T-helper 17 cell (primary cell): ENCODE results near the gene KCNJ16. TPM values are rescaled to one million over a fixed set of nuclear protein-coding genes. Genes with fewer than 3 reads are reported as not detected.

Experiments used
- ATAC-seq: fragments of 150-1000 bp; cut with Tn5 transposase; 2 replicates; pipeline ENCODE4 v1.10.0; 2021; ENCODE audit warnings: mild to moderate bottlenecking, moderate library complexity
- DNase-seq, 3 donors: peaks; one replicate each; pipeline versions ENCODE4 v3.0.0 to v3.0.0-alpha.2; 2020 to 2021
- H3K9me3 ChIP-seq: one replicate; pipeline ENCODE4 v1.7.0; 2013; ENCODE audit warnings: low read length, mild to moderate bottlenecking; ENCODE audit not compliant: control insufficient read depth, poor library complexity, severe bottlenecking
- H3K27ac Mint-ChIP-seq: one replicate; pipeline ENCODE4 v1.8.0; 2022; ENCODE audit warnings: mild to moderate bottlenecking, moderate library complexity, mixed read lengths
- H3K27me3 Mint-ChIP-seq: one replicate; pipeline ENCODE4 v1.8.0; 2022; ENCODE audit warnings: mixed read lengths
- H3K36me3 Mint-ChIP-seq: one replicate; pipeline ENCODE4 v1.8.0; 2022; ENCODE audit warnings: low read depth, mixed read lengths
- H3K4me1 Mint-ChIP-seq: one replicate; pipeline ENCODE4 v1.8.0; 2022; ENCODE audit warnings: mild to moderate bottlenecking, mixed read lengths
- H3K4me3 Mint-ChIP-seq: one replicate; pipeline ENCODE4 v1.8.0; 2022; ENCODE audit warnings: mild to moderate bottlenecking, moderate library complexity, mixed read lengths
- total RNA-seq, 4 donors: library from RNA in 2 of 4; stranded (reverse) in 2 of 4; gene quantifications; one replicate each; pipeline ENCODE4 v1.2.3 and lab custom pipeline; 2022 to 2026

Gene KCNJ16
- total RNA-seq, 2 donors from 2014 or later: not detected

DNA sequence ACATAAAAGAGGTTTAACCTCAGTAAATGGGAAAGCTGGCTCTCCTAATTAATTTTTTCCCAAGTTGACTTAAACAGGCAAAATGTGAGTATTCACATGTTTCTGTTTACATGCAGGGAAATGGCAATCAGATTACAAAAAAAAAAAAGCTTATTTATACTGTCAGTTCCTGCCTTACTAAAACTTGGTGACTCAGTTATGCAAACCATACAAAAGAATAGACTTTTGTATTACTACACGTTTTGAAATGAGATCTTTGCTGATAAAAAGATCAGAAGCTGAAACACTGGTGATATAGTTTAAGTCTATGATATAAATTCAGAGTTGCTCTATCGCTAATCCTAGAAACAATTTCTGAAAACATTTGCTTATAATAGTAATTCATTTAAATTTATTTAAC lies 85.0 kb downstream of the KCNJ16 start:
- H3K9me3 ChIP-seq: no peaks in the 10 kb centered on the region
- H3K27me3 Mint-ChIP-seq: peaks cover 33% of the 10 kb centered on the region
- H3K4me3 Mint-ChIP-seq: no peak overlapping the region
- H3K27ac Mint-ChIP-seq: no peak overlapping the region
- ATAC-seq: no peak
- H3K4me1 Mint-ChIP-seq: no peaks in the 10 kb centered on the region
- H3K36me3 Mint-ChIP-seq: no peaks in the 10 kb centered on the region
- DNase-seq: no peak

DNA sequence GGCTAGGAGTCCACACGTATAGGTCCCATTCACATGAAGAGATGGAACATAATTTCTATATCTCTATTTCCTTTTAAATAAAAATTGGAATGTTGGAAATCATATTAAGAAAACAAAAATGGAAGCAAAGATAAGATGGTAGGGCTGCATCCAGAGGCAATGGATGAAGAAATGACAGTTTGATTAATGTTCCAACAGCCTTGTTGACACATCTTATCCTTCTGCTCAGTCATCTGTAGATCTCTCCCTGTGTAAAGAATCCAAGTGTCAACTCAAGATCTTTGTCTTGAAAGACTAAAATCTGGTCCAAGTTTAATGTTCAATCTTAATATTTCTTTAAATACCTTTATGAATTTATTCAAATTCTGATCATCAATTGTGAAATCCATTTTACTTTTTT lies 86.5 kb downstream of the KCNJ16 start:
- H3K4me1 Mint-ChIP-seq: no peaks in the 10 kb centered on the region
- no peak overlapping the region for H3K27ac Mint-ChIP-seq
- DNase-seq (no peak), ATAC-seq (no peak)
- peaks cover 48% of the 10 kb centered on the region for H3K27me3 Mint-ChIP-seq
- no peak overlapping the region for H3K4me3 Mint-ChIP-seq
- no peaks in the 10 kb centered on the region for H3K36me3 Mint-ChIP-seq
- H3K9me3 ChIP-seq: no peaks in the 10 kb centered on the region

DNA sequence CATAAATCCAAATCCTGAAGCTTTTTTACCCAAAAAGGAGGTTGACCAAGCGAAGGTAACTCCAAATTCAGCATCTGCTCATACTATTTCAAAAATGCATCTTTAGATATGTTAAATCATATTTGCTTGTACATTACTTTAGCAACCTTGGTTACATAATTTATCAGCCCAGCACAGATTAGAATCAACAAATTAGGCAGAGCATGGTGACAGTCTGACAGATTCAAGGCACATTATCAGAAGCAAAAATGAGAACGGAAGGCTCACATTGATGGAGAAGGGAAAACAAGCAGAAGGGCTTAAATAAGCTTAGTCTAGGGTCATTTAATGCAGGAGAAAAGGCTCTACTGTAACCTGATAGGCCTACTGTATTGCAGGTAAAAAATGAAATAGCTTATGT lies 90.4 kb downstream of the KCNJ16 start:
- peaks cover 3% of the 10 kb centered on the region for H3K36me3 Mint-ChIP-seq
- no peak for DNase-seq
- no peak for ATAC-seq
- no peaks in the 10 kb centered on the region for H3K9me3 ChIP-seq
- H3K27me3 Mint-ChIP-seq: peaks cover 53% of the 10 kb centered on the region
- no peak overlapping the region for H3K27ac Mint-ChIP-seq
- H3K4me1 Mint-ChIP-seq: peaks cover 12% of the 10 kb centered on the region
- no peak overlapping the region for H3K4me3 Mint-ChIP-seq

DNA sequence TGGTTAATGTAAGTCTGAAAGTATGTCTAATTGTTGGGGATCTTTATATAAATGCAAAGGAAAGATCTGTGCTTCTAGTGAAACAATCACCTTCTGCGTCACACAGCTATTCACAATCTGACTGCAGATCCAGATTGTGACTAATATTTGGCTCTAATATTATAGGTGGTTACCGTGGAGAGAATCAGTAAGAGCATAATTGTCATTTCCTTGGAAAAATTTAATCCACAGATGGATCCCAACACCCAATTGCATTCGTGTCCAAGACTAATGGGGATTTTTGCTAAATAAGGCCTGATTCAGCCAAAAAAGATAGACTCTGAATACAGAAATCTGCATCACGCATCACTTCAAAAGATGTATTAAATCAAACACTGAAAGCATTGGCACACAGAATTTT lies 91.6 kb downstream of the KCNJ16 start:
- no peaks in the 10 kb centered on the region for H3K9me3 ChIP-seq
- no peak overlapping the region for H3K27ac Mint-ChIP-seq
- no peak for DNase-seq
- peaks cover 65% of the 10 kb centered on the region for H3K27me3 Mint-ChIP-seq
- no peak overlapping the region for H3K4me3 Mint-ChIP-seq
- peaks cover 12% of the 10 kb centered on the region for H3K4me1 Mint-ChIP-seq
- ATAC-seq: no peak
- peaks cover 3% of the 10 kb centered on the region for H3K36me3 Mint-ChIP-seq

DNA sequence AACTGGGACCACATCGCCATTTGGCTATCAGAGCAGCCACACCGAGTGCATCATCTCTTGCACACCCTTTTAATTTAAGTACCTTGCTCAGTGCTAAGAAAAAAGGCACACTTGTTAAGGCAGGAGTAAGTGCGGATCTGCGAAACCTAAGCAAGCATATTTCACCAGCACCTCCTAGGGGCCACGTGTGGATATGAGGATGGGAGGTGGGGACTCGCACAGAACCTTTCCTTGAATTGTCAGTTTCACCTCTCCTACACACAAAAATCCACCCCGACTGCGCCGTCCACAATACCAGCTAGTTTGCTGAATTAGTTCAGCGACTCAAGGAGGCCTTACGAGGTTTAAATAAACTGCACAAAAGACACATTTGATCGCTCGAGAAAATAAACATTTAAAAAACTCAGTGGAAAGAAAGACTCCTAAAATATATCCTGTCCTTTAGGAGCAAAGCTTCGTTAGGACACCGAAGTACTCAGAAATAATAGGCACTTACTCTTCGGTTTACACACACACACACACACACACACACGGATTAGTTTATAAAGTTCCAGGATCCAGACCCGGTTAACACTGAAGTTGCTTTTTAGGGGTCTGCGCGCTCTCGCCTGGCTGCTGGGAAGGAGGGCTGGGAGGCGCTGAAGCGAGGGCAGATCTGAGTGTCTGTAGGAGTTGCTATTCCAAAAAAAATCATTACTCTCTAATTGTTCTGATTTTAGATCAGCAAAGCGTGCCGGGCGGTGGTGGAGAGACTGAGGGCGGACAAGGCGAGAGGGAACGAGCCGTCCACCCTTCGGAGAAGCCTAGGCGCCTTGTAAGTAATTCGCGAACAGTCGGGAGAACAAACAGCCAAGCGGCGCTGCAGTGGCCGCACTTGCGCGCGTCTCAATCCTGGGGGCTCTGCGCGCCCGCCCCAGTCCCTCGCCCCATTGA lies 93.3 kb downstream of the KCNJ16 start:
- H3K36me3 Mint-ChIP-seq: peaks cover 3% of the 10 kb centered on the region
- H3K27ac Mint-ChIP-seq: no peak overlapping the region
- H3K9me3 ChIP-seq: no peaks in the 10 kb centered on the region
- peaks cover 82% of the 10 kb centered on the region for H3K27me3 Mint-ChIP-seq
- ATAC-seq (no peak), DNase-seq (no peak)
- H3K4me1 Mint-ChIP-seq: peaks cover 12% of the 10 kb centered on the region
- peak overlapping the region; percentile 89 for H3K4me3 Mint-ChIP-seq

DNA sequence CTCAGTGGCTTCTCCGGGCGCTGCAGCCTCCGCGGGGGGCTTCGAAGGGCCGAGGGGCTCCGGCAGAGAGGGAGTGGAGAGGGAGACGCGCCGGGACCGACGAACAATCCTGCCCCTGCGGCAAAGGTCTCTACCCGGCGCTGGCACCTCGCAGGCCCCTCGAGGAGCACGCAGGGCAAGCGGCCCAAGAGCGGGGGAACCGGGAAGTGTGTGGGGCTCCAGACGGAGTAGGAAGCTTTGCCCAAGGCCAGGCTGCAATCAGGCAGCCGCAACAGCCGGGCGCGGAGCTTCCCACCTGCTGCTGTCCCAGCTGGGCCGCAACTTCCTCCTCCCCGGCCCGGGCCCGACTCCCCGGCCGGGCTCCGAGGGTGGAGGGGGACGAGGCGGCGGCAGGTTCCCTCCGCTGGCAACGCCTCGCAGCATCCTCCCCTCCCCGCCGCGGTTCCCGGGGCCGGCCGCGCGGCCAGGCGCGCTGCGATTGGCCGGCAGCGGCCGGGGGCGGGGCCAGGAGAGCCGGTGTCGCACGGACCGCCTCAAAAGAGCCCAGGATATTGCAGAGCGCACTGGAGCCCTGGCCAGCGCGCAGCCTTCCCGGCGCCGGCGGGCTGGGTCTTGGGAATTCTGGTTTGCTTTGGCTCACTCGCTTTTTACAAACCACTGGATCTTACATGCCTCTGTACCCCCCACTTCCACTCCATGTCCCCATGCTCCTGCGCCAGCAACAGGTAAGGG lies 94.1 kb downstream of the KCNJ16 start, which contains the start of gene KCNJ2:
KCNJ2 (plus strand) TSS at position 556 of the 732 bp plus-strand sequence. CDS start 5,508 bp downstream, outside the sequence.
- peak within 1 kb of the TSS; percentile 89 for H3K4me3 Mint-ChIP-seq
- H3K4me1 Mint-ChIP-seq: peaks cover 12% of the 10 kb centered on the region
- H3K9me3 ChIP-seq: no peaks in the 10 kb centered on the region
- peaks cover 89% of the 10 kb centered on the region for H3K27me3 Mint-ChIP-seq
- no peak within 1 kb of the TSS for H3K27ac Mint-ChIP-seq
- DNase-seq (peak; percentile 9 to 24 (median 10)), ATAC-seq (peak; percentile 91)
- H3K36me3 Mint-ChIP-seq: peaks cover 3% of the 10 kb centered on the region

DNA sequence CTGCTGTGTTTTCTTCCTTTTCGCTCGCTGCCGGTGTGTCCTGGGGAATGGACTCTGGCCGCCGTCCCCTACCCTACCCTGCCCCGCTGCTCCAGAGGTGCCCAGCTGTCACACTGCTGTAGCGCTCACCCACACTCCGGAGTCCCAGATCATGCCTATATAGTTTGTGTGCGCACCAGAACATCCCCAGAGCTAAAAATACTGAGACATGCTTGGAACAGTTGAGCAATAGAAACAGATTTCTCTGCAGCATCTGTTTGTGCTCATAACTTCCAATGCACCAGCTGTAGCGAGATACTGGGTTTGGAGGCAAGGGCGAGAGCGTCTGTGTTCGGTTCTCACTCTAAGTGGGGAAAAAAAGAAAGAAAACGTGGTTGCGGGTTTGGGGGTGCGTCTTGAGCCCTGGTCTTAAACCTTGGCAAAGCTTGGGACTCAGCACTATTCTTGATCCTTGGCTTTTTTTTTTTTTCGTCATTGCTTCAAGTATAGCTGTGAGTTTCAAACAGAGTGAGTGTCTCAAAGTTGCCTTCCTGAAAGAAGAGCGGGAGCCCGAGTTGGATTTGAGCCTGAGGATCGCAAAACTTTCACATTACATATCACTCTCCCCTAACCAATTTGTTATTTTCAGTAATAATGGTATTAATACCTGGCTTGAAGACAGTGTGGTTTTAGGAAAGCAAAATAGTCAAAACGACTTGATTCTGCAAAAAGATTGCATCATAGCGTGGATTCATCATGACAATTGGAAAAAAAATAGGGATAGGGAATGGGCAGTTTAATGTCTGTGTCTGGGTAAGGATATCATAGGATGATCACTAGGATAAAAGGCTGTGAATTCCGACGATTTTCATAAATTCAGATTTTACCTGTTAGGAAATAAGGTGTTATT lies 94.9 kb downstream of the KCNJ16 start:
- no peak overlapping the region for H3K27ac Mint-ChIP-seq
- no peaks in the 10 kb centered on the region for H3K9me3 ChIP-seq
- peaks cover 85% of the 10 kb centered on the region for H3K27me3 Mint-ChIP-seq
- ATAC-seq: no peak
- no peak for DNase-seq
- H3K36me3 Mint-ChIP-seq: peaks cover 3% of the 10 kb centered on the region
- peak overlapping the region; percentile 70 for H3K4me3 Mint-ChIP-seq
- peaks cover 12% of the 10 kb centered on the region for H3K4me1 Mint-ChIP-seq

DNA sequence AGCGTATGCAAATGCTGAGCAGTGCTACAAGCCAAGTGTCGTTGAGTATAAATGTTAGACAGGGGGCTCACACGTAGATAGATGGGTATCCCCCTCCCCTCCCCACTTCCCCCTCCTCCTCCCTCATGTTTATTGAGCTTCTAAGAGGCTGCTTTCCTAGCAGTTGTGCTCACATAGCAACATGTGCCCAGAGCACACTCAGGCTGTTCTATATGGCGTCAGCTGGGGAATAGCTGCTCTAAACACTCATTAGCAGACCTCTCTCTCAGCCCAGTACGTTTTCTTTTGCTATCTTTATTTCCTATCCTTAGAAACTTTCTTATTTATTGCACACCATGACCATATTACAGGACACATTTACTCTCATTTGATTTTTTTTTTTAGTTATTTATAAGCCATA lies 96.1 kb downstream of the KCNJ16 start:
- Mint-ChIP-seq H3K4me1 (peaks cover 12% of the 10 kb centered on the region), H3K27me3 (peaks cover 78% of the 10 kb centered on the region), H3K36me3 (peaks cover 3% of the 10 kb centered on the region), H3K27ac (no peak overlapping the region), H3K4me3 (no peak overlapping the region)
- H3K9me3 ChIP-seq: no peaks in the 10 kb centered on the region
- no peak for DNase-seq
- no peak for ATAC-seq

DNA sequence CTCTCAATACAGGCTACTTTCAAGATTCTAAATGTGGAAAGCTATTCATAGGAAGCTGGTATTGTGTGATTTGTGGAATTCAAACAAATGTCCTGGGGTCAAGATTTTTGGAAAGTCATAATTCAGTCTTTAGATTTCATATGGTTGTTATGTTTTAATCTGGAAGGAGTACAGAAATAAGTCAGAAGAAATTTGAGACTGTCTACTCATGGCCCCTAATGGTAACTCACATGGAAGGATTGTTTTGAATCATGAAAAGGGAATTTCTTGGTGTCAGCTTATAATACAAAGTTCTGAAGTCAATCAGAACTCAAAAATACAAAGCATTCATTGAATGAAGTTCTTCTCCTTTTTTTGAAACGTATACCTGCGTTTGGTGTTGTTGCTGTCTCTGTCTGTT lies 97.4 kb downstream of the KCNJ16 start:
- peaks cover 12% of the 10 kb centered on the region for H3K4me1 Mint-ChIP-seq
- no peak overlapping the region for H3K27ac Mint-ChIP-seq
- DNase-seq: no peak
- no peak for ATAC-seq
- H3K27me3 Mint-ChIP-seq: peaks cover 68% of the 10 kb centered on the region
- peaks cover 3% of the 10 kb centered on the region for H3K36me3 Mint-ChIP-seq
- no peak overlapping the region for H3K4me3 Mint-ChIP-seq
- H3K9me3 ChIP-seq: no peaks in the 10 kb centered on the region

DNA sequence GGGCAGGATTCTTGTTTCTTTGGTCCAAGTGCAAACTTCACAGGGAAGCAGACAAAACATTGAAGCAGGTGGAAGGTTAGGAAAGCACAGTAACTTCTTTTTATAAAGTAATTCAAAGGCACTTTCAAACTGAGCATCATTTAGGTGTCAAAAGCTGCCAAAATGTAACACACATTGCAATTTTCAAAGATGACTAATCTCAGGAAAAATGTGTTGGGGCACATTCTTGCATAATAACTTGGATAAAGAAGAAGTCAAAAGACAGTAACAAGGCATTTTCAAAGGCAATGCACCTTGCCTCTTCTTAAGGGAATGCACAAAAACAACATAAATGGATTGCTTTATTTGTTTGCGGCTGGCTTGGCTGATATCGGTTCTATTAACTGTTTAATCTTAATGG lies 97.9 kb downstream of the KCNJ16 start:
- peaks cover 64% of the 10 kb centered on the region for H3K27me3 Mint-ChIP-seq
- no peak overlapping the region for H3K27ac Mint-ChIP-seq
- peaks cover 3% of the 10 kb centered on the region for H3K36me3 Mint-ChIP-seq
- DNase-seq (no peak), ATAC-seq (no peak)
- H3K4me3 Mint-ChIP-seq: no peak overlapping the region
- no peaks in the 10 kb centered on the region for H3K9me3 ChIP-seq
- H3K4me1 Mint-ChIP-seq: peaks cover 12% of the 10 kb centered on the region

DNA sequence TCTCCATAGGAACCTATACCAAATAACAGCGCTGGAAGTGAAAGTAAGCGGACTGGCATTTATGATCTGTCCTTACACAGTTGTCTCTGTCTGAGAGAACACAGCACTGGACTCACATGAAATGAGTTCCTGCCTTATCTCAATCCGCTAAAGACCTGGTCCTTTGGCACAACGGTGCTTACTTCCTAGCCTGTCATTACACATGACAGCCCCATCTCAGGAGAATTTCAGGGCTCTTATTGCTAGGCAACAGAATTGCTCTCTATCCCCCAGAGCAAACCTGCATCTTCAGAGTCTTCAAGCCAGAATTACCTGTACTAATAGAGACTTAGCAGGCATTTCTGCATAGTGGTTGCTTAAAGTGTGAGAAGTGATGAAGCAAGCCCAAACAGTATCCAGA lies 98.7 kb downstream of the KCNJ16 start:
- H3K9me3 ChIP-seq: no peaks in the 10 kb centered on the region
- no peak overlapping the region for H3K27ac Mint-ChIP-seq
- peaks cover 7% of the 10 kb centered on the region for H3K4me1 Mint-ChIP-seq
- no peak overlapping the region for H3K4me3 Mint-ChIP-seq
- no peak for DNase-seq
- H3K36me3 Mint-ChIP-seq: no peaks in the 10 kb centered on the region
- peaks cover 56% of the 10 kb centered on the region for H3K27me3 Mint-ChIP-seq
- ATAC-seq: no peak

DNA sequence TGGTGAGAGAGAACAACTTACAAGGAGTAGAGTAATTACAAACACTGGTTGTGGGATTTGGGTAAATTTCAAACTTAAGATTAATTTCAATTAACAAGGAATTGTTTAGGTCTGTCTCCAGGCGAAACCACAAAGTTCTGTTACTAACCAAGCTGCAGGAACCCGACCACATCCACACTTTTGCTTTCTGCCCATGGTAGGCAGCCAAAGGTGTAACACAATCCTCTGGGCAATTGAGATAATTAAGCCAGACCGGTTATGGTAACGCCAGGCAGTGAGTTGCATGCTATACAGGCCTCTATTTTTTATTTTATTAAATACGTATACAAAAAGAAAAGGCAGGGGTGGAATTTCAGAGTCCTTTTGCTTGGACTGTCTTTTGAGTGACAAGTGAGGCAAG lies 106.4 kb downstream of the KCNJ16 start:
- no peak for ATAC-seq
- peaks cover 13% of the 10 kb centered on the region for H3K27me3 Mint-ChIP-seq
- H3K36me3 Mint-ChIP-seq: no peaks in the 10 kb centered on the region
- no peaks in the 10 kb centered on the region for H3K9me3 ChIP-seq
- H3K27ac Mint-ChIP-seq: no peak overlapping the region
- H3K4me1 Mint-ChIP-seq: no peaks in the 10 kb centered on the region
- DNase-seq: no peak
- H3K4me3 Mint-ChIP-seq: no peak overlapping the region

DNA sequence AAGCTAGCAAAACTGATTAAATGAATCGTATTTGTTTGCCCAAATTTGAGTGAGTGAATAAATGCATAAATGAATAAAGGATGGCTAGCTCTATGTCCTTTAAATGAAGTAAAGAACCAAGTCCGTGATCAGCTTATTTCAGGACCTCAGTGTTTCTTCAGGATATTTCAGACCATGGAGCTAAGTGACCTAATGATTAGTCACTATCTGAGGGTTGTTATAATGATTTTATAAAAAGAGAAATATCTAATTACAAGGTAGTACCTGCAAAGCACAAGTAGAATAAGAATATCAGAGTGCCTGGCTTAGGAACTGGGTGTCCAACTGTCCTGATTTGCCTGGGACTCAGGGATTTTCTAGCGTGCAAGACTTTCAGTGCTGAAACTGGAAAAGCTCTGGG lies 106.8 kb downstream of the KCNJ16 start:
- H3K9me3 ChIP-seq: no peaks in the 10 kb centered on the region

More for the DNA sequence above, 106.8 kb downstream of the KCNJ16 start:
- DNase-seq (no peak), ATAC-seq (no peak)
- H3K27ac Mint-ChIP-seq: no peak overlapping the region
- H3K4me1 Mint-ChIP-seq: no peaks in the 10 kb centered on the region
- H3K36me3 Mint-ChIP-seq: no peaks in the 10 kb centered on the region
- peaks cover 13% of the 10 kb centered on the region for H3K27me3 Mint-ChIP-seq
- no peak overlapping the region for H3K4me3 Mint-ChIP-seq
